GM18505 (cell line): Measurements from ENCODE around the gene MEIS1.

Experiments
- ATAC-seq: cut with Tn5 transposase; IDR thresholded peaks from one replicate; pipeline ENCODE4 v1.9.1; 2021; ENCODE audit not compliant: unreplicated experiment
- POLR2A ChIP-seq: IDR thresholded peaks from 4 replicates; pipeline ENCODE4 v1.6.1; 2011; ENCODE audit warnings: borderline replicate concordance; ENCODE audit not compliant: insufficient read depth, insufficient read length; ENCODE audit errors: extremely low read depth

The MEIS1 gene

GRCh38 chr2:66443186-66443978 lies 8.5 kb downstream of the MEIS1 start:
- no peak for ATAC-seq
- TF ChIP-seq POLR2A: no peak

- no peak for TF ChIP-seq POLR2A
- no peak for ATAC-seq
Observed at GRCh38 chr2:66443979-66444861, 9.3 kb downstream of the MEIS1 start.

GRCh38 chr2:66445076-66445924 lies 10.4 kb downstream of the MEIS1 start:
- no peak for ATAC-seq
- TF ChIP-seq POLR2A: no peak

- ATAC-seq: no peak
- TF ChIP-seq POLR2A: no peak
Observed at GRCh38 chr2:66445925-66446871, 11.3 kb downstream of the MEIS1 start.

GRCh38 chr2:66446941-66447340 lies 12.0 kb downstream of the MEIS1 start:
- no peak for ATAC-seq
- no peak for TF ChIP-seq POLR2A

GRCh38 chr2:66447677-66448076 lies 12.8 kb downstream of the MEIS1 start:
- no peak for ATAC-seq
- TF ChIP-seq POLR2A: no peak

GRCh38 chr2:66448136-66448991 lies 13.4 kb downstream of the MEIS1 start:
- TF ChIP-seq POLR2A: no peak
- no peak for ATAC-seq

- ATAC-seq: no peak
Observed at GRCh38 chr2:66452214-66452613, 17.3 kb downstream of the MEIS1 start.

GRCh38 chr2:66452917-66453316 lies 18.0 kb downstream of the MEIS1 start:
- no peak for ATAC-seq
- TF ChIP-seq POLR2A: no peak

More at GRCh38 chr2:66452214-66452613, 17.3 kb downstream of the MEIS1 start:
- TF ChIP-seq POLR2A: no peak

- no peak for ATAC-seq
- no peak for TF ChIP-seq POLR2A
Observed at GRCh38 chr2:66455490-66455889, 20.6 kb downstream of the MEIS1 start.
